Measurements from ENCODE around the gene GRK5. TPM values are rescaled to one million over a fixed set of nuclear protein-coding genes. Genes with fewer than 3 reads are reported as not detected.

The GRK5 gene
- total and polyA plus RNA-seq, 9 of the 15 experiments (the other 6 are each of a cell fraction or from before 2014, with no cell fraction given) = 0.46 to 0.83 (median 0.67) TPM; not detected in 2

GRCh38 chr10:119339109-119339508, 131.7 kb downstream of the GRK5 start:
- BruUV-seq (replicated peaks) = no TSS peak

DNA sequence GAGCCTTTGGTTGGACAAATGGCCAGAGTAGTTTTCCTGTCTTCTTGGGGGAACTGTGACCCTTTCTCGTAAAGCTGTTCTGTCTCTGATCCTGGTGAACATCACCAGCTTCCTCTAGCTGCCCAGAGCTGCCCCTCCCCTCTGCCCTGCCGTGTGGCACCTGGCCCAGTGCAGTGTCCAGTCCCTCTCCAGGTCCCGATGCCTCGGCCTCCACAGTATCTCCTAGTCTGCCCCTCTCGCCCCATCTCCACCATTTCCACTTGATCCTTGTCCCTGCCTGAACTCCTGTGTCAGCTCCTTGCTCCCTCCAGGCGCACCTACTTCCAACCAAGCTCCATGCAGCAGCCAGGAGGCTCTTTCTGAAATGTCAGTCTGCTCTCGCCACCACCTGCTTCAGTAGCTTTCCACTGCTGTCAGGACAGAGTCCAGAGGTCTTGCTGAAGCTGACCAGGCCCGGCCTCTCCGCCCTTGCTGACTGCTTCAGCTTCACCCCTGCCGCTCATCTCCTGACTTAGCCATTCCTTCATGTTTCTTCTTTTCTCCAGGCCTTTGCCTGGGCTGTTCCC, 133.6 kb downstream of the GRK5 start:
- Histone ChIP-seq H3K27me3 (ENCODE audit: control insufficient read depth in 2 of 2, insufficient read depth in 2 of 2, low read length in 2 of 2) (peaks cover 4 to 29% of the 10 kb centered on the region in 2 experiments; a peak in 3 of 5 replicates), H2AFZ (ENCODE audit: low read depth, low read length) (no peak overlapping the region), H4K20me1 (replicated peaks; ENCODE audit: control insufficient read depth, insufficient read depth, low read length) (no peaks in the 10 kb centered on the region), H3K9ac (ENCODE audit: insufficient read depth in 1 of 2, low read depth in 2 of 2, low read length in 2 of 2) (peak overlapping the region in 1 of 2 experiments; percentile 5; a peak in 1 of 4 replicates), H3K27ac (ENCODE audit: extremely low read depth, low read depth, low read length) (no peak overlapping the region), H3K36me3 (ENCODE audit: control insufficient read depth, insufficient read depth, low read length) (no peaks in the 10 kb centered on the region), H3K79me2 (ENCODE audit: control insufficient read depth, insufficient read depth, low read length) (no peaks in the 10 kb centered on the region), H3K9me3 (replicated peaks; ENCODE audit: control insufficient read depth, insufficient read depth, low read depth, low read length) (no peaks in the 10 kb centered on the region), H3K4me3 (no peak overlapping the region), H3K9me1 (ENCODE audit: control insufficient read depth, insufficient read depth, low read length) (no peaks in the 10 kb centered on the region), H3K4me2 (ENCODE audit: insufficient read depth, low read length) (no peak overlapping the region), H3K4me1 (replicated peaks in 1 of 2; ENCODE audit: control insufficient read depth in 2 of 2, insufficient read depth in 2 of 2, low read length in 2 of 2) (peaks cover 0 to 3% of the 10 kb centered on the region in 2 experiments; a peak in 2 of 5 replicates)
- WGBS (ENCODE audit: insufficient coverage, low coverage, missing lambda C conversion rate) = 31% methylated on average over 8 of the region's 10 CpGs
- BruUV-seq (replicated peaks) = no TSS peak
- FAIRE-seq (no peak), ATAC-seq (no peak), DNase-seq (ENCODE audit: extremely low read depth in 1 of 4, low spot score in 3 of 4) (no peak)
- ChIA-PET CTCF (ENCODE audit: low intra/inter-chr PET ratio) (no interaction called here), POLR2A (no interaction called here)
- in situ Hi-C loops (cut with MboI) = no loop called here
- intact Hi-C loops (cut with micrococcal nuclease) = no loop called here
- TF ChIP-seq MBD1 (CRISPR knock-in tag; IDR thresholded peaks at IDR 0.05) (no peak), HSF4 (CRISPR knock-in tag; IDR thresholded peaks at IDR 0.05; ENCODE audit: borderline replicate concordance) (no peak), TEAD4 (IDR thresholded peaks at IDR 0.05; ENCODE audit: low read length) (no peak), TEAD4 (CRISPR knock-in tag; IDR thresholded peaks at IDR 0.05; ENCODE audit: borderline replicate concordance) (no peak), CBFA2T2 (conservative IDR thresholded peaks at IDR 0.05) (no peak), PHB (CRISPR knock-in tag; IDR thresholded peaks at IDR 0.05) (no peak)
- TF ChIP-seq, protein P1, sequence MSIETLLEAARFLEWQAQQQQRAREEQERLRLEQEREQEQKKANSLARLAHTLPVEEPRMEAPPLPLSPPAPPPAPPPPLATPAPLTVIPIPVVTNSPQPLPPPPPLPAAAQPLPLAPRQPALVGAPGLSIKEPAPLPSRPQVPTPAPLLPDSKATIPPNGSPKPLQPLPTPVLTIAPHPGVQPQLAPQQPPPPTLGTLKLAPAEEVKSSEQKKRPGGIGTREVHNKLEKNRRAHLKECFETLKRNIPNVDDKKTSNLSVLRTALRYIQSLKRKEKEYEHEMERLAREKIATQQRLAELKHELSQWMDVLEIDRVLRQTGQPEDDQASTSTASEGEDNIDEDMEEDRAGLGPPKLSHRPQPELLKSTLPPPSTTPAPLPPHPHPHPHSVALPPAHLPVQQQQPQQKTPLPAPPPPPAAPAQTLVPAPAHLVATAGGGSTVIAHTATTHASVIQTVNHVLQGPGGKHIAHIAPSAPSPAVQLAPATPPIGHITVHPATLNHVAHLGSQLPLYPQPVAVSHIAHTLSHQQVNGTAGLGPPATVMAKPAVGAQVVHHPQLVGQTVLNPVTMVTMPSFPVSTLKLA (conservative IDR thresholded peaks at IDR 0.05) = no peak

More at GRCh38 chr10:119339109-119339508, 131.7 kb downstream of the GRK5 start:
- Histone ChIP-seq H2AFZ (ENCODE audit: low read depth, low read length) (no peak overlapping the region), H3K36me3 (ENCODE audit: control insufficient read depth, insufficient read depth, low read length) (no peaks in the 10 kb centered on the region), H3K4me2 (ENCODE audit: insufficient read depth, low read length) (no peak overlapping the region), H3K27me3 (ENCODE audit: control insufficient read depth in 2 of 2, insufficient read depth in 2 of 2, low read length in 2 of 2) (peaks cover 2 to 23% of the 10 kb centered on the region in 2 experiments; a peak in 3 of 5 replicates), H3K9ac (ENCODE audit: insufficient read depth in 1 of 2, low read depth in 2 of 2, low read length in 2 of 2) (no peak overlapping the region; a peak in 1 of 4 replicates), H3K9me3 (replicated peaks; ENCODE audit: control insufficient read depth, insufficient read depth, low read depth, low read length) (no peaks in the 10 kb centered on the region), H4K20me1 (replicated peaks; ENCODE audit: control insufficient read depth, insufficient read depth, low read length) (no peaks in the 10 kb centered on the region), H3K4me3 (no peak overlapping the region), H3K27ac (ENCODE audit: extremely low read depth, low read depth, low read length) (no peak overlapping the region), H3K4me1 (replicated peaks in 1 of 2; ENCODE audit: control insufficient read depth in 2 of 2, insufficient read depth in 2 of 2, low read length in 2 of 2) (peaks cover 0 to 3% of the 10 kb centered on the region in 2 experiments; a peak in 2 of 5 replicates), H3K79me2 (ENCODE audit: control insufficient read depth, insufficient read depth, low read length) (no peaks in the 10 kb centered on the region), H3K9me1 (ENCODE audit: control insufficient read depth, insufficient read depth, low read length) (no peaks in the 10 kb centered on the region)
- DNase-seq (ENCODE audit: extremely low read depth in 1 of 4, low spot score in 3 of 4) (no peak), ATAC-seq (no peak), FAIRE-seq (no peak)
- ChIA-PET CTCF (ENCODE audit: low intra/inter-chr PET ratio) (no interaction called here), POLR2A (no interaction called here)
- in situ Hi-C loops (cut with MboI) (no loop called here), intact Hi-C loops (cut with micrococcal nuclease) (no loop called here)
- 22% methylated on average over 8 of the region's 9 CpGs for WGBS (ENCODE audit: insufficient coverage, low coverage, missing lambda C conversion rate)
- TF ChIP-seq KLF16 (IDR thresholded peaks at IDR 0.05) = no peak
- TF ChIP-seq, protein P2, sequence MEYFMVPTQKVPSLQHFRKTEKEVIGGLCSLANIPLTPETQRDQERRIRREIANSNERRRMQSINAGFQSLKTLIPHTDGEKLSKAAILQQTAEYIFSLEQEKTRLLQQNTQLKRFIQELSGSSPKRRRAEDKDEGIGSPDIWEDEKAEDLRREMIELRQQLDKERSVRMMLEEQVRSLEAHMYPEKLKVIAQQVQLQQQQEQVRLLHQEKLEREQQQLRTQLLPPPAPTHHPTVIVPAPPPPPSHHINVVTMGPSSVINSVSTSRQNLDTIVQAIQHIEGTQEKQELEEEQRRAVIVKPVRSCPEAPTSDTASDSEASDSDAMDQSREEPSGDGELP (CRISPR knock-in tag; IDR thresholded peaks at IDR 0.05; ENCODE audit: borderline replicate concordance) = no peak
- TF ChIP-seq, protein P3, sequence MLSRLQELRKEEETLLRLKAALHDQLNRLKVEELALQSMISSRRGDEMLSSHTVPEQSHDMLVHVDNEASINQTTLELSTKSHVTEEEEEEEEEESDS (CRISPR knock-in tag; IDR thresholded peaks at IDR 0.05) = no peak

Data from K562 (cell line).